Measurements from ENCODE around the gene COMMD8. TPM values are rescaled to one million over a fixed set of nuclear protein-coding genes. Genes with fewer than 3 reads are reported as not detected.

COMMD8 gene
- polyA plus RNA-seq, 2 of the 4 experiments (the other 2 are of a cell fraction) = 19.1 to 24.0 TPM

DNA sequence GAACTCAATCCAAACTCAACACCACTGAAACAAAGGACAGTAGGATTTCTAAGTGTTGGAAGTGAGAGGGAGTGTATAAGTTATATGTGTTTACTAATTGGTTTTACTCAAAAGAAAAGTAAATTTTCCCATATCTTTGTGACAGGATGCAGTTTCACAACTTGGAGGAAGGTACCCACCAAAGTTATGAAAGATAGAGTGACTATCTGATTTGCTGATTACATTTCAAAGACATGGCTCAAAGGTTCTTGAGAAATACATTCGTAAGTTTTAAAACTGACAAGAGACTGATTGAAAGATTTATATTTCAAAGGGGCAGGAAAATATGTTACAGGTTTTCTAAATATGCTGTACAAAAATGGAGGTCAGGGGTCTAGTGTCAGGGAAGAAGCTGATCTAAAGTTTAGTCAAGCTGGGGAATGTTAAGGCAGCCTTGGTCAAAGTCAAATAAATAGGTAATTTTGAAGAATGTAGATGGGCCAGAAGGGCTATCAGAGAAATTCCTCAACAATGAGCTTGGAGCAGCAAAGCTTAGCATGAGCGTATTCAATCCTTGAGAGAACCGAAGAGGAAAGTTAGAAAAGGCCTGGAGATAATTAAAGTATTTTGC is 9.7 kb upstream of the COMMD8 start:
- Histone ChIP-seq H3K4me3 (no peak overlapping the region), H3K4me2 (no peak overlapping the region), H3K9me3 (no peaks in the 10 kb centered on the region), H3K27ac (no peak overlapping the region), H3K4me1 (no peaks in the 10 kb centered on the region)
- no peak for FAIRE-seq
- TF ChIP-seq, protein P1, sequence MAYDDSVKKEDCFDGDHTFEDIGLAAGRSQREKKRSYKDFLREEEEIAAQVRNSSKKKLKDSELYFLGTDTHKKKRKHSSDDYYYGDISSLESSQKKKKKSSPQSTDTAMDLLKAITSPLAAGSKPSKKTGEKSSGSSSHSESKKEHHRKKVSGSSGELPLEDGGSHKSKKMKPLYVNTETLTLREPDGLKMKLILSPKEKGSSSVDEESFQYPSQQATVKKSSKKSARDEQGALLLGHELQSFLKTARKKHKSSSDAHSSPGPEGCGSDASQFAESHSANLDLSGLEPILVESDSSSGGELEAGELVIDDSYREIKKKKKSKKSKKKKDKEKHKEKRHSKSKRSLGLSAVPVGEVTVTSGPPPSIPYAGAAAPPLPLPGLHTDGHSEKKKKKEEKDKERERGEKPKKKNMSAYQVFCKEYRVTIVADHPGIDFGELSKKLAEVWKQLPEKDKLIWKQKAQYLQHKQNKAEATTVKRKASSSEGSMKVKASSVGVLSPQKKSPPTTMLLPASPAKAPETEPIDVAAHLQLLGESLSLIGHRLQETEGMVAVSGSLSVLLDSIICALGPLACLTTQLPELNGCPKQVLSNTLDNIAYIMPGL (CRISPR knock-in tag; IDR thresholded peaks at IDR 0.05; ENCODE audit: borderline replicate concordance) = no peak
- TF ChIP-seq KDM5A (IDR thresholded peaks at IDR 0.05) (no peak), EP300 (IDR thresholded peaks at IDR 0.05) (no peak), KDM1A (IDR thresholded peaks at IDR 0.05; ENCODE audit: low read depth) (no peak), ZC3H11A (IDR thresholded peaks at IDR 0.05) (no peak), JUN (IDR thresholded peaks at IDR 0.05) (no peak), ZFP36 (IDR thresholded peaks at IDR 0.05; ENCODE audit: borderline replicate concordance, partially characterized antibody) (no peak), RAD21 (conservative IDR thresholded peaks at IDR 0.05 in 1 of 2, IDR thresholded peaks at IDR 0.05 in 1 of 2) (no peak), CBX2 (IDR thresholded peaks at IDR 0.05; ENCODE audit: borderline replicate concordance, low read depth) (no peak), RNF2 (IDR thresholded peaks at IDR 0.05; ENCODE audit: borderline replicate concordance, low read depth) (no peak), NPAS2 (CRISPR knock-in tag; IDR thresholded peaks at IDR 0.05; ENCODE audit: borderline replicate concordance) (no peak), ZSCAN20 (CRISPR knock-in tag; IDR thresholded peaks at IDR 0.05) (no peak), PHF8 (IDR thresholded peaks at IDR 0.05; ENCODE audit: borderline replicate concordance, low read depth) (no peak), RARB (CRISPR knock-in tag; IDR thresholded peaks at IDR 0.05) (no peak), HOXB13 (CRISPR knock-in tag; IDR thresholded peaks at IDR 0.05; ENCODE audit: low read depth) (no peak), RFX5 (IDR thresholded peaks at IDR 0.05) (no peak)
- TF ChIP-seq, protein P2, sequence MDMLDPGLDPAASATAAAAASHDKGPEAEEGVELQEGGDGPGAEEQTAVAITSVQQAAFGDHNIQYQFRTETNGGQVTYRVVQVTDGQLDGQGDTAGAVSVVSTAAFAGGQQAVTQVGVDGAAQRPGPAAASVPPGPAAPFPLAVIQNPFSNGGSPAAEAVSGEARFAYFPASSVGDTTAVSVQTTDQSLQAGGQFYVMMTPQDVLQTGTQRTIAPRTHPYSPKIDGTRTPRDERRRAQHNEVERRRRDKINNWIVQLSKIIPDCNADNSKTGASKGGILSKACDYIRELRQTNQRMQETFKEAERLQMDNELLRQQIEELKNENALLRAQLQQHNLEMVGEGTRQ (IDR thresholded peaks at IDR 0.05) = no peak
- TF ChIP-seq, protein P3, sequence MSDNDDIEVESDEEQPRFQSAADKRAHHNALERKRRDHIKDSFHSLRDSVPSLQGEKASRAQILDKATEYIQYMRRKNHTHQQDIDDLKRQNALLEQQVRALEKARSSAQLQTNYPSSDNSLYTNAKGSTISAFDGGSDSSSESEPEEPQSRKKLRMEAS (IDR thresholded peaks at IDR 0.05) = no peak
- TF ChIP-seq, protein P4, sequence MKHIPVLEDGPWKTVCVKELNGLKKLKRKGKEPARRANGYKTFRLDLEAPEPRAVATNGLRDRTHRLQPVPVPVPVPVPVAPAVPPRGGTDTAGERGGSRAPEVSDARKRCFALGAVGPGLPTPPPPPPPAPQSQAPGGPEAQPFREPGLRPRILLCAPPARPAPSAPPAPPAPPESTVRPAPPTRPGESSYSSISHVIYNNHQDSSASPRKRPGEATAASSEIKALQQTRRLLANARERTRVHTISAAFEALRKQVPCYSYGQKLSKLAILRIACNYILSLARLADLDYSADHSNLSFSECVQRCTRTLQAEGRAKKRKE (CRISPR knock-in tag; IDR thresholded peaks at IDR 0.05; ENCODE audit: low read depth) = no peak
- TF ChIP-seq, protein P5, sequence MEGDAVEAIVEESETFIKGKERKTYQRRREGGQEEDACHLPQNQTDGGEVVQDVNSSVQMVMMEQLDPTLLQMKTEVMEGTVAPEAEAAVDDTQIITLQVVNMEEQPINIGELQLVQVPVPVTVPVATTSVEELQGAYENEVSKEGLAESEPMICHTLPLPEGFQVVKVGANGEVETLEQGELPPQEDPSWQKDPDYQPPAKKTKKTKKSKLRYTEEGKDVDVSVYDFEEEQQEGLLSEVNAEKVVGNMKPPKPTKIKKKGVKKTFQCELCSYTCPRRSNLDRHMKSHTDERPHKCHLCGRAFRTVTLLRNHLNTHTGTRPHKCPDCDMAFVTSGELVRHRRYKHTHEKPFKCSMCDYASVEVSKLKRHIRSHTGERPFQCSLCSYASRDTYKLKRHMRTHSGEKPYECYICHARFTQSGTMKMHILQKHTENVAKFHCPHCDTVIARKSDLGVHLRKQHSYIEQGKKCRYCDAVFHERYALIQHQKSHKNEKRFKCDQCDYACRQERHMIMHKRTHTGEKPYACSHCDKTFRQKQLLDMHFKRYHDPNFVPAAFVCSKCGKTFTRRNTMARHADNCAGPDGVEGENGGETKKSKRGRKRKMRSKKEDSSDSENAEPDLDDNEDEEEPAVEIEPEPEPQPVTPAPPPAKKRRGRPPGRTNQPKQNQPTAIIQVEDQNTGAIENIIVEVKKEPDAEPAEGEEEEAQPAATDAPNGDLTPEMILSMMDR (IDR thresholded peaks at IDR 0.05) = no peak
- ChIA-PET POLR2A (no interaction called here), CTCF (no interaction called here)
- ATAC-seq = no peak
- DNase-seq (ENCODE audit: low read depth in 1 of 2, low spot score in 1 of 2) = no peak
- whole genome bisulfite sequencing (ENCODE audit: missing lambda C conversion rate) = 76% methylated on average over 3 of the region's 3 CpGs

DNA sequence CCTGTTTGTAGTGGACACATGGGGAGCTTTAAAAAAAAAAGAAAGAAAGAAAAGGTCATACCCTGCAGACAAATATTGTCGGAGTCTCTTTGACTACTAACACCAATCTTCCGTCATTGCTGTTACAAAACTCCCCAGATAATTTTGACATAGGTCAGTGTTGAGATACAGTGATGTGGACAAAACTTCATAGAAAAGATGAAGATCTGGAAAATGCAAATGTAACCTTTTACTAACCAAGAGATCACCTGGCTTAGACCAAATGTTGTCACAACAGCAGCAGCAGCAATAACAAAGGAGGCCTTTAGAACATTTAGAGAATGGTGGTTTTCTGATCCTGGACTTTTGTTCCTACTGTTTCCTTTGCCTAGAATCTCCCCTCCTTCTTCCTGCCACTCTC is 8.1 kb upstream of the COMMD8 start:
- Histone ChIP-seq H3K9me3 (no peaks in the 10 kb centered on the region), H3K4me1 (no peaks in the 10 kb centered on the region), H3K4me2 (no peak overlapping the region), H3K27ac (no peak overlapping the region), H3K4me3 (no peak overlapping the region)
- ChIA-PET POLR2A (no interaction called here), CTCF (no interaction called here)
- FAIRE-seq = no peak
- TF ChIP-seq, protein P6, sequence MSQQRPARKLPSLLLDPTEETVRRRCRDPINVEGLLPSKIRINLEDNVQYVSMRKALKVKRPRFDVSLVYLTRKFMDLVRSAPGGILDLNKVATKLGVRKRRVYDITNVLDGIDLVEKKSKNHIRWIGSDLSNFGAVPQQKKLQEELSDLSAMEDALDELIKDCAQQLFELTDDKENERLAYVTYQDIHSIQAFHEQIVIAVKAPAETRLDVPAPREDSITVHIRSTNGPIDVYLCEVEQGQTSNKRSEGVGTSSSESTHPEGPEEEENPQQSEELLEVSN (IDR thresholded peaks at IDR 0.05; ENCODE audit: borderline replicate concordance, low read depth) = no peak
- TF ChIP-seq HOXB5 (CRISPR knock-in tag; IDR thresholded peaks at IDR 0.05) = no peak
- no peak for DNase-seq (ENCODE audit: low read depth in 1 of 2, low spot score in 1 of 2)
- 83% methylated on average over 2 of the region's 2 CpGs for WGBS (ENCODE audit: missing lambda C conversion rate)
- ATAC-seq = no peak

All from A549 (cell line).